GM19395 (cell line): ENCODE results near the gene ARHGAP33.
"Not testable (repeated sequence)": the region's sequence is repeated elsewhere in the genome, so short reads cannot be mapped to it uniquely, and the experiment has no call there.

Experiments
- ATAC-seq: cut with Tn5 transposase; IDR thresholded peaks from one replicate; pipeline ENCODE4 v1.9.1; 2021; ENCODE audit warnings: mild to moderate bottlenecking, moderate library complexity; ENCODE audit not compliant: unreplicated experiment

ARHGAP33 gene

GRCh38 chr19:35824150-35824549 lies 48.8 kb downstream of the ARHGAP33 start:
- no peak for ATAC-seq

DNA sequence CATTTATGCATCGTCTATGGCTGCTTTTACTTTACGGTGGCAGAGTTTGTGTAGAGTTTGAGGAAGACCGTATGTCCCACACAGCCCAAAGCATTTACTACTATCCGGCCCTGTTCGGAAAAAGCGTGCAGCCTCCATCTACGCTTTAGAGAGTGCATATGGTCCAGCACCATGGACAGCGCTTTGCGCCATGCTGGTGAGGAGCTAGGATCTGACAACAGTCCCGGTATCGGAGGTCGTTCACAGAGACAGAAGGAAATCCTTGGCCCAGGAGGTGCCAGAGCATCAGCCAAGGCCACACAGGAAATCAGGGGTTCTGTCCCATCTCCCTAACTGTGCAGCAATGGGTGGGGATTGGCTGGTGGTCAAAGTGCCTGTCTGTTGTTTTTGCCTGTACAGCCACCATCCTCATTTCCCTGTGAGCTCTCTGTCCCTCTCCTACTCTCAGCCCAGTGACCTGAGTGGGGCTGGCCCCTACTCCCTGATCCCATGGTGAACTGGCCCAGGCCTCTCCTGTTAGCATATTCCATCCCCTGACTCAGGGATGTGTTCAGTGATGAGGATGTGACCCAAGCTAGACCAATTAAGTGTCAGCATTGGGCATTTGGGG lies 53.4 kb downstream of the ARHGAP33 start:
- ATAC-seq: no peak

- ATAC-seq: no peak
Observed at GRCh38 chr19:35830986-35831385, 55.6 kb downstream of the ARHGAP33 start.

DNA sequence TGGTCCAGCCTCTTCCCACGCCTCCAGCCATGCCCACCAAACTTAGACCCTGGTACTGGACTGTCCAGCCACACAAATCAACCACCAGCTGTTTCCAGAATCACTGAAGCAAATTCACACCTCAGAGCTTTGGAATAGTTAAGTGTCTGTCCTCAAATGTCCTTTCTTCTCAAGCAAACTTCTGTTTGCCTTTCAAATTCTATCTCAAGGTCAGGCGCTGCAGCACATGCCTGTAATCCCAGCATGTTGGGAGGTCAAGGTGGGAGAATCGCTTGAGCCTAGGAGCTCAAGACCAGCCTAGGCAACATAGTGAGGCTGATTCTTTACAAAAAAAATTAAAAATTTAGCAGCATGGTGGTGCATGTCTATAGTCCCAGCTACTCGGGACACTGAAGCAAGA lies 56.7 kb downstream of the ARHGAP33 start:
- ATAC-seq: no peak

- no peak for ATAC-seq
Observed at GRCh38 chr19:35833972-35834371, 58.6 kb downstream of the ARHGAP33 start.

- ATAC-seq: not testable (repeated sequence)
Observed at GRCh38 chr19:35836096-35836495, 60.7 kb downstream of the ARHGAP33 start.
